ENCODE results near the gene RNFT1.
"Not testable (repeated sequence)": the region's sequence is repeated elsewhere in the genome, so short reads cannot be mapped to it uniquely, and the experiment has no call there.

RNFT1 gene

GRCh38 chr17:59920637-59921036 is 43.9 kb downstream of the RNFT1 start:
- not testable (repeated sequence) for DNase-seq (ENCODE audit: low spot score)

- no peak for DNase-seq (ENCODE audit: low spot score)
Observed at GRCh38 chr17:59916446-59916845, 48.1 kb downstream of the RNFT1 start.

GRCh38 chr17:59914274-59914854 is 50.2 kb downstream of the RNFT1 start:
- peak; percentile 73 for DNase-seq (ENCODE audit: low spot score)

- no peak for DNase-seq (ENCODE audit: low spot score)
Observed at GRCh38 chr17:59907467-59907866, 57.1 kb downstream of the RNFT1 start.

GRCh38 chr17:59903455-59903854 is 61.1 kb downstream of the RNFT1 start:
- no peak for DNase-seq (ENCODE audit: low spot score)

Measured in NAMALWA (cell line).